ENCODE results near the gene TMEM258. TPM values are rescaled to one million over a fixed set of nuclear protein-coding genes. Genes with fewer than 3 reads are reported as not detected.

TMEM258 gene
- total and polyA plus RNA-seq, 8 donors: 69.8 to 171 (median 94.4) TPM

- DNase-seq: peak; percentile 83 to 94 (median 88)
- 37 to 41% methylated on average over 63 to 66 of the region's 67 CpGs for WGBS, 2 donors
- Histone ChIP-seq H3K27me3 (no peaks in the 10 kb centered on the region), H3K27ac (peak overlapping the region in 3 of 4 donors; percentile 30 to 61 (median 41)), H3K36me3 (peaks cover 0 to 27% (median 0%) of the 10 kb centered on the region in 3 donors), H3K4me1 (peaks cover 6 to 12% (median 8%) of the 10 kb centered on the region in 3 donors), H3K9me3 (no peaks in the 10 kb centered on the region), H3K4me3 (peak overlapping the region in 2 of 4 donors; percentile 8 to 30)
- no peak for FAIRE-seq
- intact Hi-C loops (cut with DNase I): no loop called here
- peak; percentile 78 to 85 (median 83) for ATAC-seq
- no peak for TF ChIP-seq CTCF (IDR thresholded peaks at IDR 0.05)
These were observed 14.9 kb downstream of the TMEM258 start for GRCh38 chr11:61777234-61778090.

GRCh38 chr11:61776561-61777075 lies 15.8 kb downstream of the TMEM258 start:
- intact Hi-C loops (cut with DNase I): no loop called here
- DNase-seq: peak; percentile 71 to 90 (median 82)
- FAIRE-seq: no peak
- Histone ChIP-seq H3K9me3 (no peaks in the 10 kb centered on the region), H3K27me3 (no peaks in the 10 kb centered on the region), H3K4me1 (peaks cover 8 to 15% (median 13%) of the 10 kb centered on the region in 3 donors), H3K27ac (peak overlapping the region in 3 of 4 donors; percentile 30 to 61 (median 41)), H3K36me3 (peaks cover 0 to 19% (median 0%) of the 10 kb centered on the region in 3 donors), H3K4me3 (no peak overlapping the region)
- 56 to 60% methylated on average over 9 of the region's 9 CpGs for WGBS, 2 donors
- peak; percentile 73 to 84 (median 80) for ATAC-seq
- peak; percentile 50 to 73 (median 71) for TF ChIP-seq CTCF (IDR thresholded peaks at IDR 0.05)

- Histone ChIP-seq H3K4me1 (peaks cover 8 to 15% (median 13%) of the 10 kb centered on the region in 3 donors), H3K27ac (no peak overlapping the region), H3K9me3 (no peaks in the 10 kb centered on the region), H3K4me3 (no peak overlapping the region), H3K27me3 (no peaks in the 10 kb centered on the region), H3K36me3 (peaks cover 0 to 19% (median 0%) of the 10 kb centered on the region in 3 donors)
- no peak for TF ChIP-seq CTCF (IDR thresholded peaks at IDR 0.05)
- FAIRE-seq (no peak), ATAC-seq (no peak), DNase-seq (peak in 2 of 6 donors; percentile 46 to 75)
- WGBS, 2 donors: 84 to 89% methylated on average over 20 of the region's 20 CpGs
- intact Hi-C loops (cut with DNase I): no loop called here
These were observed 16.5 kb downstream of the TMEM258 start for GRCh38 chr11:61775606-61776554.

- 94 to 97% methylated on average over 6 of the region's 6 CpGs for WGBS, 2 donors
- Histone ChIP-seq H3K4me1 (peaks cover 8 to 15% (median 13%) of the 10 kb centered on the region in 3 donors), H3K9me3 (no peaks in the 10 kb centered on the region), H3K36me3 (peaks cover 0 to 19% (median 0%) of the 10 kb centered on the region in 3 donors), H3K4me3 (no peak overlapping the region), H3K27ac (no peak overlapping the region), H3K27me3 (no peaks in the 10 kb centered on the region)
- no peak for FAIRE-seq
- DNase-seq: peak in 2 of 6 donors; percentile 37 to 62
- no peak for TF ChIP-seq CTCF (IDR thresholded peaks at IDR 0.05)
- intact Hi-C loops (cut with DNase I): no loop called here
- ATAC-seq: no peak
These were observed 17.3 kb downstream of the TMEM258 start for GRCh38 chr11:61775106-61775505.

All from pancreas (tissue), 10 donors.